Upper lobe of right lung (tissue), 1 donor: Measurements from ENCODE around the gene EVX1. TPM values are rescaled to one million over a fixed set of nuclear protein-coding genes. Genes with fewer than 3 reads are reported as not detected.

Source experiments
- ATAC-seq: fragments of 200-7000 bp; cut with Tn5 transposase; one replicate; pipeline ENCODE4 v1.9.1; 2020; ENCODE audit warnings: mild to moderate bottlenecking, moderate library complexity
- DNase-seq: peaks from one replicate; pipeline ENCODE4 v3.0.0-alpha.2; 2020
- H3K27ac ChIP-seq: fragments of 200-600 bp; one replicate; pipeline ENCODE4 v1.8.0; 2022
- H3K27me3 ChIP-seq: fragments of 200-600 bp; one replicate; pipeline ENCODE4 v1.8.0; 2022; ENCODE audit warnings: mild to moderate bottlenecking
- H3K36me3 ChIP-seq: fragments of 200-600 bp; one replicate; pipeline ENCODE4 v1.8.0; 2022
- H3K4me1 ChIP-seq: fragments of 200-600 bp; one replicate; pipeline ENCODE4 v1.8.0; 2022
- H3K4me3 ChIP-seq: fragments of 200-600 bp; one replicate; pipeline ENCODE4 v1.8.0; 2022; ENCODE audit warnings: mild to moderate bottlenecking
- H3K9me3 ChIP-seq: fragments of 200-600 bp; one replicate; pipeline ENCODE4 v1.8.0; 2022
- CTCF ChIP-seq: fragments of 200-600 bp; IDR thresholded peaks from one replicate; pipeline ENCODE4 v1.8.0; 2022; ENCODE audit warnings: antibody characterized with exemption
- intact Hi-C: fragments of 100-400 bp; cut with DNase I; formaldehyde crosslinking; loops from one replicate; pipeline ENCODE4 v1.11.0; 2022
- total RNA-seq: library from RNA; stranded (reverse); fragmentation: NEBNext Ultra II Directional; extraction: Animal tissue kit (Norgen Biotek cat#: 25700); gene quantifications from one replicate; pipeline ENCODE4 v1.2.1, GENCODE V29; 2021
- donor health status: DM: no; HTN: yes; CAD: no; lungs with severe emphysema.

The EVX1 gene
- total RNA-seq, 1 donor from 2014 or later, result not detected

- H3K27me3 ChIP-seq, result peaks cover 83% of the 10 kb centered on the region
- no peaks in the 10 kb centered on the region for H3K9me3 ChIP-seq
- no peaks in the 10 kb centered on the region for H3K36me3 ChIP-seq
- no peak overlapping the region for H3K4me3 ChIP-seq
- no peak overlapping the region for H3K27ac ChIP-seq
- intact Hi-C loops, result no loop called here
- no peak for TF ChIP-seq CTCF
- ATAC-seq, result peak; percentile 28
- peak; percentile 60 for DNase-seq
- H3K4me1 ChIP-seq, result peaks cover 12% of the 10 kb centered on the region
These were observed 29.0 kb upstream of the EVX1 start for GRCh38 chr7:27213433-27214238.

- intact Hi-C loops, result no loop called here
- no peak overlapping the region for H3K27ac ChIP-seq
- H3K4me1 ChIP-seq, result peaks cover 12% of the 10 kb centered on the region
- H3K36me3 ChIP-seq, result no peaks in the 10 kb centered on the region
- DNase-seq, result no peak
- H3K9me3 ChIP-seq, result no peaks in the 10 kb centered on the region
- H3K27me3 ChIP-seq, result peaks cover 83% of the 10 kb centered on the region
- no peak overlapping the region for H3K4me3 ChIP-seq
- ATAC-seq, result no peak
- no peak for TF ChIP-seq CTCF
These were observed 28.2 kb upstream of the EVX1 start for GRCh38 chr7:27214239-27214950.

GRCh38 chr7:27215356-27215755 is 27.2 kb upstream of the EVX1 start:
- Histone ChIP-seq H3K4me3 (no peak overlapping the region), H3K4me1 (peaks cover 12% of the 10 kb centered on the region), H3K9me3 (no peaks in the 10 kb centered on the region), H3K36me3 (no peaks in the 10 kb centered on the region), H3K27me3 (peaks cover 83% of the 10 kb centered on the region), H3K27ac (no peak overlapping the region)
- no peak for ATAC-seq
- intact Hi-C loops, result no loop called here
- DNase-seq, result no peak
- no peak for TF ChIP-seq CTCF

GRCh38 chr7:27217951-27218350 is 24.7 kb upstream of the EVX1 start:
- DNase-seq, result no peak
- no peak for TF ChIP-seq CTCF
- Histone ChIP-seq H3K27ac (no peak overlapping the region), H3K9me3 (no peaks in the 10 kb centered on the region), H3K27me3 (peaks cover 83% of the 10 kb centered on the region), H3K36me3 (no peaks in the 10 kb centered on the region), H3K4me1 (peaks cover 1% of the 10 kb centered on the region), H3K4me3 (no peak overlapping the region)
- ATAC-seq, result no peak
- intact Hi-C loops, result no loop called here

GRCh38 chr7:27219821-27220220 is 22.8 kb upstream of the EVX1 start:
- no peak for ATAC-seq
- Histone ChIP-seq H3K4me1 (no peaks in the 10 kb centered on the region), H3K4me3 (no peak overlapping the region), H3K27me3 (peaks cover 83% of the 10 kb centered on the region), H3K27ac (no peak overlapping the region), H3K9me3 (no peaks in the 10 kb centered on the region), H3K36me3 (no peaks in the 10 kb centered on the region)
- no peak for DNase-seq
- TF ChIP-seq CTCF, result no peak
- intact Hi-C loops, result no loop called here
